Keratinocyte (primary cell): ENCODE results near the gene MC3R.

Source experiments
- CTCF ChIP-seq, 3 experiments: IDR thresholded peaks in 1 of 3; conservative IDR thresholded peaks in 1 of 3; optimal IDR thresholded peaks in 1 of 3; 2 replicates in 2 of 3; 3 replicates in 1 of 3; pipeline versions ENCODE3 to v1.5.1; 2011; ENCODE audit warnings: low read length in 3 of 3, mild to moderate bottlenecking in 3 of 3, moderate library complexity in 2 of 3, control low read depth in 1 of 3, inconsistent platforms in 1 of 3; ENCODE audit not compliant: insufficient read depth in 2 of 3; ENCODE audit errors: extremely low read depth in 1 of 3
- EZH2 ChIP-seq: IDR thresholded peaks from one replicate; pipeline ENCODE4 v1.6.1; 2012; ENCODE audit warnings: inconsistent platforms, mild to moderate bottlenecking, low read length, moderate library complexity

- TF ChIP-seq CTCF (optimal IDR thresholded peaks at IDR 0.05 in 1 of 3, IDR thresholded peaks at IDR 0.05 in 1 of 3, conservative IDR thresholded peaks at IDR 0.05 in 1 of 3; ENCODE audit: extremely low read depth in 1 of 3, insufficient read depth in 2 of 3, low read length in 3 of 3) (no peak), EZH2 (no peak)
Measured at GRCh38 chr20:56268536-56268935, 20.0 kb downstream of the MC3R start.
